ENCODE results near the gene MSH6.

The MSH6 gene

DNA sequence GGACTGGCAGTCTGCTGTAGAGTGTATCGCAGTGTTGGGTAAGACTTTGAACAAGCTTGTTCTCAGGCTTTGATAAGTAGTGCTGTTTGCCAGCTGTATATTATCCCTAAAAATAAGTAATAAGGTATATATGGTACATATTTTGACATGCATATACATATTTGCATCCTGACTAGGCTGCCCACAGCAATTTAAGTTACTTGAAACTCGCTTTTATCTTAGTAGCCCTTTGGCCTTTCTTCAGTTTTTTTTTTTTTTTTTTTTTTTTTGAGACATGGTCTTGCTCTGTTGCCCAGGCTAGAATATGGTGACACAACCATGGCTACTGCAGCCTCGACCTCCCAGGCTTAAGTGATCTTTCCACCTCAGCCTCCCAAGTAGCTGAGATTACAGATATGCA, 18.2 kb downstream of the MSH6 start:
- TF ChIP-seq, protein P1, sequence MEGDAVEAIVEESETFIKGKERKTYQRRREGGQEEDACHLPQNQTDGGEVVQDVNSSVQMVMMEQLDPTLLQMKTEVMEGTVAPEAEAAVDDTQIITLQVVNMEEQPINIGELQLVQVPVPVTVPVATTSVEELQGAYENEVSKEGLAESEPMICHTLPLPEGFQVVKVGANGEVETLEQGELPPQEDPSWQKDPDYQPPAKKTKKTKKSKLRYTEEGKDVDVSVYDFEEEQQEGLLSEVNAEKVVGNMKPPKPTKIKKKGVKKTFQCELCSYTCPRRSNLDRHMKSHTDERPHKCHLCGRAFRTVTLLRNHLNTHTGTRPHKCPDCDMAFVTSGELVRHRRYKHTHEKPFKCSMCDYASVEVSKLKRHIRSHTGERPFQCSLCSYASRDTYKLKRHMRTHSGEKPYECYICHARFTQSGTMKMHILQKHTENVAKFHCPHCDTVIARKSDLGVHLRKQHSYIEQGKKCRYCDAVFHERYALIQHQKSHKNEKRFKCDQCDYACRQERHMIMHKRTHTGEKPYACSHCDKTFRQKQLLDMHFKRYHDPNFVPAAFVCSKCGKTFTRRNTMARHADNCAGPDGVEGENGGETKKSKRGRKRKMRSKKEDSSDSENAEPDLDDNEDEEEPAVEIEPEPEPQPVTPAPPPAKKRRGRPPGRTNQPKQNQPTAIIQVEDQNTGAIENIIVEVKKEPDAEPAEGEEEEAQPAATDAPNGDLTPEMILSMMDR (IDR thresholded peaks at IDR 0.05; ENCODE audit: low read depth, low read length, missing control alignments) = no peak
- no peak for DNase-seq
- Histone ChIP-seq H3K27ac (no peak overlapping the region), H3K36me3 (replicated peaks) (peaks cover 70% of the 10 kb centered on the region), H3K27me3 (replicated peaks) (no peaks in the 10 kb centered on the region), H3K4me3 (ENCODE audit: low read depth, low read length) (no peak overlapping the region)
- in situ Hi-C loops (cut with HindIII; ENCODE audit: low pct_ligation_motif_present, low sequenced_read_pairs) = no loop called here

DNA sequence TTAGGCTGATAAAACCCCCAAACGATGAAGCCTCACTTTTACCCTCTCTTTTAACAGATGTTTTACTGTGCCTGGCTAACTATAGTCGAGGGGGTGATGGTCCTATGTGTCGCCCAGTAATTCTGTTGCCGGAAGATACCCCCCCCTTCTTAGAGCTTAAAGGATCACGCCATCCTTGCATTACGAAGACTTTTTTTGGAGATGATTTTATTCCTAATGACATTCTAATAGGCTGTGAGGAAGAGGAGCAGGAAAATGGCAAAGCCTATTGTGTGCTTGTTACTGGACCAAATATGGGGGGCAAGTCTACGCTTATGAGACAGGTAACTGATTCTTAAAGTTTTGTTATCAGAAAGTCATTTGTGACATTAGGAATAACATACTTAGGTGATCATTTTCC, 20.4 kb downstream of the MSH6 start:
- in situ Hi-C loops (cut with HindIII; ENCODE audit: low pct_ligation_motif_present, low sequenced_read_pairs) = no loop called here
- peaks cover 70% of the 10 kb centered on the region for H3K36me3 ChIP-seq (replicated peaks)
- TF ChIP-seq, protein P1 (IDR thresholded peaks at IDR 0.05; ENCODE audit: low read depth, low read length, missing control alignments) = no peak

DNA sequence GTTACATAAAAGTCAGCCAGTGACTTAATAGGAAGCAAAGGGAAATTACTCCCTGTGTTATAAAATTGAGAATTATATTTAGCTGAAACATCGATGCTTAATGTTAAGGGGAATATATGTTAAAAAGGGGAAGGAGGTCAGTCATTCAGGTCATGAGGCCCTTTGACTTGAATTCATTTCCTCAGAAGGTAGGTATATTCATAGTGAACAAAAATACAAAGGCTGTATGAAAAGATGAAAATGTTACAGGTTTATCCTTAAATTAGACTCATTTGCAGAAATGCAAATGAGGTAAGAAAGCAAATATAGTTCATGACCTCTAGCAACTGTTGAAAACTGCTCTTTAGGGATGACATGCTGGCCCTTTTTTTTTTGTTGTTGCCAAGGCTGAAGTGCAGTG, 20.8 kb downstream of the MSH6 start:
- H3K36me3 ChIP-seq (replicated peaks) = peaks cover 72% of the 10 kb centered on the region
- H3K4me3 ChIP-seq (ENCODE audit: low read depth, low read length) = no peak overlapping the region
- no peak for DNase-seq
- no peaks in the 10 kb centered on the region for H3K27me3 ChIP-seq (replicated peaks)
- in situ Hi-C loops (cut with HindIII; ENCODE audit: low pct_ligation_motif_present, low sequenced_read_pairs) = no loop called here
- TF ChIP-seq, protein P1 (IDR thresholded peaks at IDR 0.05; ENCODE audit: low read depth, low read length, missing control alignments) = no peak
- no peak overlapping the region for H3K27ac ChIP-seq

More for the DNA sequence above, 20.4 kb downstream of the MSH6 start:
- H3K4me3 ChIP-seq (ENCODE audit: low read depth, low read length) = no peak overlapping the region
- H3K27ac ChIP-seq = no peak overlapping the region
- DNase-seq = no peak
- no peaks in the 10 kb centered on the region for H3K27me3 ChIP-seq (replicated peaks)

DNA sequence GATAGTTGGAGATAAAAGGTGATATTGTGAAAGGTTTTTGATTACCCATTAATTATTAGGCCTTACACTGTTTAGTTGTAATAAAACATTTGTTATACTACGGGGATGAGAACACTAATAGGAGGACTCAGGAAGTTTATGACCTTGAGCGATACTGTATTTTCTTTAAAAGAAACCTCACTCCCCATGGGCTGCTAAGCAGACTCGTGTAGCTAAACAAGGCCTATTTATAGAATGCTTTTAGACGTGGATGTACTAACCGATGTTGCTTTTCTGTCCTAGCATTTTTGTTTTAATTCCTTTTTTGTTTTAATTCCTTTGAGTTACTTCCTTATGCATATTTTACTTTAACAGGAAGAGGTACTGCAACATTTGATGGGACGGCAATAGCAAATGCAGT, 22.9 kb downstream of the MSH6 start:
- H3K27me3 ChIP-seq (replicated peaks) = no peaks in the 10 kb centered on the region
- H3K36me3 ChIP-seq (replicated peaks) = peaks cover 63% of the 10 kb centered on the region
- H3K4me3 ChIP-seq (ENCODE audit: low read depth, low read length) = no peak overlapping the region
- TF ChIP-seq, protein P1 (IDR thresholded peaks at IDR 0.05; ENCODE audit: low read depth, low read length, missing control alignments) = no peak
- H3K27ac ChIP-seq = no peak overlapping the region
- in situ Hi-C loops (cut with HindIII; ENCODE audit: low pct_ligation_motif_present, low sequenced_read_pairs) = no loop called here
- DNase-seq = no peak

DNA sequence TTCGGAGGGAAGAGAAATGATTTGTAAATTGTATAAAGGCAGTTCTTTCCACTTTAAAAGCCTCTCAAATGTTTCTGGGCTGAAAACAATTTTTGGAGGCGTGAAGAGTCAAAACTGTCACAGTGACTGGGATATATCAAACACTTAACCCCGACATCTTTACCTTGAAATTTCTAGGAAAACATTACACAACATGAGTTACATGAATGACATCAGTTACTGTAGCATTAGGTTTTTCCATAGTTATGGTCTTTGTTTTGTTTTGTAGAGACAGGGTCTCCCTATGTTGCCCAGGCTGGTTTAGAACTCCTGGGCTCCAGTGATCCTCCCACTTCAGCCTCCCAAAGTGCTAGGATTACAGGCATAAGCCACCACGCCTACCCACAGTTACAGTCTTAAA, 25.7 kb downstream of the MSH6 start:
- in situ Hi-C loops (cut with HindIII; ENCODE audit: low pct_ligation_motif_present, low sequenced_read_pairs) = no loop called here
- no peak for DNase-seq
- Histone ChIP-seq H3K27me3 (replicated peaks) (no peaks in the 10 kb centered on the region), H3K27ac (no peak overlapping the region), H3K4me3 (ENCODE audit: low read depth, low read length) (no peak overlapping the region), H3K36me3 (replicated peaks) (peaks cover 58% of the 10 kb centered on the region)
- TF ChIP-seq, protein P1 (IDR thresholded peaks at IDR 0.05; ENCODE audit: low read depth, low read length, missing control alignments) = no peak

DNA sequence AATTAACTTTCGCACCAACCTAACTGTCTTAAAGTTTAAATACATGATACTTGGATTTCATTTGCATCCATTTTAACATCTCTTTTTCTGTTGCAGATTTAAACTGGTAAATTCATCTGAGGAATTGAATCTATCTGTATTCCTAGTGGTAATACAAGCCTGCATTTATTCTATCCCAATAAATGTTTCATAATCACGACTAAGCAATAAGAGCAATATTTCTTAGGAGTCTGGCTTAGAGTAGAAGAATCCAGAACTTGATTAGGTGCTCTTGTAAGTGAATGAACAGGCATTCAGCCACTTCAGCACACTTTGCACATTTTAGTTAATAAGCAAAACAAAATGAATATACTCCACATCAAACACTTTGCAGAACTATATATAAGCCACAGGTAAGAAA, 27.0 kb downstream of the MSH6 start:
- Histone ChIP-seq H3K27me3 (replicated peaks) (no peaks in the 10 kb centered on the region), H3K4me3 (ENCODE audit: low read depth, low read length) (no peak overlapping the region), H3K36me3 (replicated peaks) (peaks cover 57% of the 10 kb centered on the region), H3K27ac (no peak overlapping the region)
- no peak for DNase-seq
- TF ChIP-seq, protein P1 (IDR thresholded peaks at IDR 0.05; ENCODE audit: low read depth, low read length, missing control alignments) = no peak
- in situ Hi-C loops (cut with HindIII; ENCODE audit: low pct_ligation_motif_present, low sequenced_read_pairs) = no loop called here

Data from brain microvascular endothelial cell (primary cell).